ENCODE data around the gene KRT24. TPM values are rescaled to one million over a fixed set of nuclear protein-coding genes. Genes with fewer than 3 reads are reported as not detected.

KRT24 gene
- total and polyA plus RNA-seq, 2 of the 4 experiments (the other 2 are of a cell fraction) = not detected

DNA sequence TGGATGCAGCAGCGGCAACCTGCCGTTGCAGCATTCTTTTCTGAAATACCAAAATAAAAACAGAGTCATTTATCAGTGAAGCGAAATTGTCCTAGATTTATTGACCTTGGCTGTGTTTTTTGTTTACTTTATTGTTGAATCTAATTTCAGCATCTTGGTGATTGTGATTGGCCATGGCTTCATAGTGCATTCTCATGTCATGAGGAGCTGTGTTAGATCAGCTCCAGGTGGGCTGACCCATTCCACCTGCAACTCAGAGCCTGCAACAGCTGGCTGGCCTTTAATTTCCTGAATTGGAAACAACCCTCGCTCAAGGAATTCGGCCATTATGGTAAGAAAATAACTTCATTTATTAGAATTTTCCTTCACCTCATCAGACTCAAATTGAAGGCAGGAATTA lies 16.4 kb downstream of the KRT24 start:
- no TSS peak for BruUV-seq (replicated peaks)
- Histone ChIP-seq H3K79me1 (ENCODE audit: low read depth in 1 of 2, low read length in 2 of 2) (no peaks in the 10 kb centered on the region), H2BK5ac (ENCODE audit: low read depth, low read length, poor library complexity, severe bottlenecking) (no peak overlapping the region), H3K9me3 (ENCODE audit: control insufficient read depth, insufficient read depth, low read length) (no peaks in the 10 kb centered on the region), H2BK20ac (ENCODE audit: low read depth, low read length) (no peak overlapping the region), H3K36me3 (ENCODE audit: control insufficient read depth, insufficient read depth, low read length) (no peaks in the 10 kb centered on the region), H3K9me1 (ENCODE audit: insufficient read depth, low read length) (no peaks in the 10 kb centered on the region), H3K4me1 (ENCODE audit: control insufficient read depth, insufficient read depth, low read length) (no peaks in the 10 kb centered on the region), H4K8ac (ENCODE audit: low read depth in 2 of 2, low read length in 2 of 2) (no peak overlapping the region), H4K91ac (ENCODE audit: insufficient read depth, low read depth, low read length) (no peak overlapping the region), H3K4me3 (ENCODE audit: insufficient read depth, low read depth, low read length) (no peak overlapping the region), H2AK9ac (replicated peaks; ENCODE audit: low read depth, low read length, poor library complexity) (no peak overlapping the region), H3K27me3 (ENCODE audit: control insufficient read depth, insufficient read depth, low read length) (peaks cover 31% of the 10 kb centered on the region), H3K9ac (ENCODE audit: low read depth, low read length) (no peak overlapping the region), H3K23ac (ENCODE audit: low read depth, low read length) (no peak overlapping the region), H3K4me2 (ENCODE audit: low read depth, low read length) (no peak overlapping the region), H3K4ac (ENCODE audit: low read depth, low read length) (no peak overlapping the region), H3K56ac (ENCODE audit: extremely low read depth, insufficient read depth, low read length) (no peak overlapping the region), H2BK15ac (ENCODE audit: low read depth, low read length) (no peak overlapping the region), H3K14ac (replicated peaks; ENCODE audit: low read depth, low read length) (no peak overlapping the region), H3K27ac (ENCODE audit: insufficient read depth, low read length) (no peak overlapping the region), H2AK5ac (ENCODE audit: low read depth, low read length) (no peak overlapping the region), H4K5ac (ENCODE audit: low read depth, low read length) (no peak overlapping the region), H2AFZ (replicated peaks; ENCODE audit: low read length, poor library complexity) (no peak overlapping the region), H2BK120ac (ENCODE audit: low read depth, low read length) (no peak overlapping the region), H3K18ac (ENCODE audit: low read depth, low read length) (no peak overlapping the region), H4K20me1 (ENCODE audit: insufficient read depth, low read length) (no peaks in the 10 kb centered on the region)
- TF ChIP-seq, protein P1, sequence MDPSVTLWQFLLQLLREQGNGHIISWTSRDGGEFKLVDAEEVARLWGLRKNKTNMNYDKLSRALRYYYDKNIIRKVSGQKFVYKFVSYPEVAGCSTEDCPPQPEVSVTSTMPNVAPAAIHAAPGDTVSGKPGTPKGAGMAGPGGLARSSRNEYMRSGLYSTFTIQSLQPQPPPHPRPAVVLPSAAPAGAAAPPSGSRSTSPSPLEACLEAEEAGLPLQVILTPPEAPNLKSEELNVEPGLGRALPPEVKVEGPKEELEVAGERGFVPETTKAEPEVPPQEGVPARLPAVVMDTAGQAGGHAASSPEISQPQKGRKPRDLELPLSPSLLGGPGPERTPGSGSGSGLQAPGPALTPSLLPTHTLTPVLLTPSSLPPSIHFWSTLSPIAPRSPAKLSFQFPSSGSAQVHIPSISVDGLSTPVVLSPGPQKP (IDR thresholded peaks at IDR 0.05; ENCODE audit: borderline replicate concordance, low read depth, low read length) = no peak
- TF ChIP-seq, protein P2, sequence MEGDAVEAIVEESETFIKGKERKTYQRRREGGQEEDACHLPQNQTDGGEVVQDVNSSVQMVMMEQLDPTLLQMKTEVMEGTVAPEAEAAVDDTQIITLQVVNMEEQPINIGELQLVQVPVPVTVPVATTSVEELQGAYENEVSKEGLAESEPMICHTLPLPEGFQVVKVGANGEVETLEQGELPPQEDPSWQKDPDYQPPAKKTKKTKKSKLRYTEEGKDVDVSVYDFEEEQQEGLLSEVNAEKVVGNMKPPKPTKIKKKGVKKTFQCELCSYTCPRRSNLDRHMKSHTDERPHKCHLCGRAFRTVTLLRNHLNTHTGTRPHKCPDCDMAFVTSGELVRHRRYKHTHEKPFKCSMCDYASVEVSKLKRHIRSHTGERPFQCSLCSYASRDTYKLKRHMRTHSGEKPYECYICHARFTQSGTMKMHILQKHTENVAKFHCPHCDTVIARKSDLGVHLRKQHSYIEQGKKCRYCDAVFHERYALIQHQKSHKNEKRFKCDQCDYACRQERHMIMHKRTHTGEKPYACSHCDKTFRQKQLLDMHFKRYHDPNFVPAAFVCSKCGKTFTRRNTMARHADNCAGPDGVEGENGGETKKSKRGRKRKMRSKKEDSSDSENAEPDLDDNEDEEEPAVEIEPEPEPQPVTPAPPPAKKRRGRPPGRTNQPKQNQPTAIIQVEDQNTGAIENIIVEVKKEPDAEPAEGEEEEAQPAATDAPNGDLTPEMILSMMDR (conservative IDR thresholded peaks at IDR 0.05; ENCODE audit: low read depth, low read length) = no peak
- TF ChIP-seq RCOR1 (IDR thresholded peaks at IDR 0.05; ENCODE audit: insufficient replicate concordance, low read length) (no peak), FOS (IDR thresholded peaks at IDR 0.05; ENCODE audit: low read depth, low read length) (no peak), CEBPB (IDR thresholded peaks at IDR 0.05; ENCODE audit: low read depth, low read length) (no peak), SMC3 (IDR thresholded peaks at IDR 0.05; ENCODE audit: low read depth, low read length) (no peak), BHLHE40 (IDR thresholded peaks at IDR 0.05; ENCODE audit: low read depth, low read length) (no peak), MAFK (IDR thresholded peaks at IDR 0.05; ENCODE audit: low read depth, low read length) (no peak), MXI1 (IDR thresholded peaks at IDR 0.05; ENCODE audit: borderline replicate concordance, low read depth, low read length) (no peak), POLR2A (IDR thresholded peaks at IDR 0.05; ENCODE audit: low read depth, low read length) (no peak), MAZ (IDR thresholded peaks at IDR 0.05; ENCODE audit: borderline replicate concordance, low read depth, low read length) (no peak), NFE2L2 (IDR thresholded peaks at IDR 0.05; ENCODE audit: low read depth, low read length) (no peak), RFX5 (IDR thresholded peaks at IDR 0.05; ENCODE audit: low read depth, low read length) (no peak), RAD21 (IDR thresholded peaks at IDR 0.05; ENCODE audit: low read length) (no peak), CHD1 (IDR thresholded peaks at IDR 0.05; ENCODE audit: low read depth, low read length) (no peak)
- TF ChIP-seq, protein P3, sequence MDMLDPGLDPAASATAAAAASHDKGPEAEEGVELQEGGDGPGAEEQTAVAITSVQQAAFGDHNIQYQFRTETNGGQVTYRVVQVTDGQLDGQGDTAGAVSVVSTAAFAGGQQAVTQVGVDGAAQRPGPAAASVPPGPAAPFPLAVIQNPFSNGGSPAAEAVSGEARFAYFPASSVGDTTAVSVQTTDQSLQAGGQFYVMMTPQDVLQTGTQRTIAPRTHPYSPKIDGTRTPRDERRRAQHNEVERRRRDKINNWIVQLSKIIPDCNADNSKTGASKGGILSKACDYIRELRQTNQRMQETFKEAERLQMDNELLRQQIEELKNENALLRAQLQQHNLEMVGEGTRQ (IDR thresholded peaks at IDR 0.05; ENCODE audit: low read depth, low read length) = no peak
- ChIA-PET POLR2A (ENCODE audit: unreplicated experiment) (no interaction called here), CTCF (no interaction called here)
- no CpG with 5 or more reads among the region's 5 CpGs for WGBS, 2 experiments (ENCODE audit: extremely low coverage in 2 of 2, insufficient read length in 1 of 2)
- DNase-seq (no peak), ATAC-seq (ENCODE audit: low read depth) (no peak)
- in situ Hi-C loops (cut with MboI; ENCODE audit: low sequenced_read_pairs) = no loop called here
- intact Hi-C loops (cut with micrococcal nuclease) = no loop called here
- dilution Hi-C loops (cut with HindIII; ENCODE audit: low sequenced_read_pairs, unreplicated experiment) = no loop called here

Data from IMR-90 (cell line).